Colonic mucosa (tissue), 4 donors: Measurements from ENCODE around the gene GPM6B. TPM values are rescaled to one million over a fixed set of nuclear protein-coding genes. Genes with fewer than 3 reads are reported as not detected.

Source experiments
- DNase-seq: peaks from one replicate; pipeline ENCODE4 v3.0.0-alpha.2; 2020
- H3K27ac ChIP-seq: fragments of 200-600 bp; one replicate; pipeline ENCODE4 v1.8.0; 2021
- H3K27me3 ChIP-seq: fragments of 200-600 bp; one replicate; pipeline ENCODE4 v1.8.0; 2021
- H3K36me3 ChIP-seq: fragments of 200-600 bp; one replicate; pipeline ENCODE4 v1.8.0; 2021
- H3K4me1 ChIP-seq: fragments of 200-600 bp; one replicate; pipeline ENCODE4 v1.8.0; 2021; ENCODE audit warnings: mild to moderate bottlenecking
- H3K4me3 ChIP-seq: fragments of 200-600 bp; one replicate; pipeline ENCODE4 v1.8.0; 2021
- H3K9ac ChIP-seq, 2 donors: one replicate each; pipeline ENCODE4 v1.7.0; 2013; ENCODE audit warnings: control low read depth in 2 of 2, low read depth in 2 of 2, low read length in 2 of 2
- H3K9me3 ChIP-seq: fragments of 200-600 bp; one replicate; pipeline ENCODE4 v1.8.0; 2021
- CTCF ChIP-seq: fragments of 200-600 bp; IDR thresholded peaks from one replicate; pipeline ENCODE4 v1.8.0; 2022; ENCODE audit warnings: antibody characterized with exemption, mild to moderate bottlenecking
- intact Hi-C: fragments of 100-400 bp; cut with DNase I; formaldehyde crosslinking; loops from one replicate; pipeline ENCODE4 v1.14.1; 2022
- total RNA-seq, 2 donors: library from RNA; stranded (reverse); fragmentation: NEBNext Ultra II Directional in 1 of 2; extraction: Animal tissue kit (Norgen Biotek cat#: 25700) in 1 of 2; gene quantifications; one replicate each; pipeline ENCODE4 v1.2.1, GENCODE V29; 2021
- donor health status: healthy.
- donor health status: DM: no; HTN: no; CAD: no.
- donor health status: DM: no; HTN: no; CAD: no.

Gene GPM6B
- total RNA-seq, 2 donors from 2014 or later = 2.7 to 8.6 TPM

- H3K27me3 ChIP-seq = no peaks in the 10 kb centered on the region
- H3K9ac ChIP-seq = no peak overlapping the region
- H3K27ac ChIP-seq = no peak overlapping the region
- no peak for DNase-seq
- H3K4me1 ChIP-seq = no peaks in the 10 kb centered on the region
- no peak overlapping the region for H3K4me3 ChIP-seq
- H3K36me3 ChIP-seq = no peaks in the 10 kb centered on the region
- intact Hi-C loops = no loop called here
- no peak for TF ChIP-seq CTCF
- no peaks in the 10 kb centered on the region for H3K9me3 ChIP-seq
Observed at GRCh38 chrX:13776387-13776786, 40.5 kb downstream of the GPM6B start.

- Histone ChIP-seq H3K9ac (no peak overlapping the region), H3K4me3 (no peak overlapping the region), H3K27ac (no peak overlapping the region), H3K36me3 (no peaks in the 10 kb centered on the region), H3K4me1 (no peaks in the 10 kb centered on the region), H3K27me3 (no peaks in the 10 kb centered on the region), H3K9me3 (no peaks in the 10 kb centered on the region)
- intact Hi-C loops = no loop called here
- no peak for TF ChIP-seq CTCF
- no peak for DNase-seq
Observed at GRCh38 chrX:13775837-13776236, 41.1 kb downstream of the GPM6B start.

GRCh38 chrX:13774696-13775095 is 42.2 kb downstream of the GPM6B start:
- no peak for TF ChIP-seq CTCF
- Histone ChIP-seq H3K9me3 (no peaks in the 10 kb centered on the region), H3K4me3 (no peak overlapping the region), H3K4me1 (no peaks in the 10 kb centered on the region), H3K27ac (no peak overlapping the region), H3K27me3 (no peaks in the 10 kb centered on the region), H3K9ac (no peak overlapping the region), H3K36me3 (no peaks in the 10 kb centered on the region)
- DNase-seq = no peak
- intact Hi-C loops = no loop called here

GRCh38 chrX:13770013-13770535 is 46.8 kb downstream of the GPM6B start:
- H3K4me1 ChIP-seq = no peaks in the 10 kb centered on the region
- H3K36me3 ChIP-seq = peaks cover 5% of the 10 kb centered on the region
- H3K27ac ChIP-seq = no peak overlapping the region
- no peaks in the 10 kb centered on the region for H3K27me3 ChIP-seq
- no peak for TF ChIP-seq CTCF
- H3K9me3 ChIP-seq = no peaks in the 10 kb centered on the region
- no peak for DNase-seq
- intact Hi-C loops = no loop called here
- no peak overlapping the region for H3K9ac ChIP-seq
- H3K4me3 ChIP-seq = no peak overlapping the region

- no peak for TF ChIP-seq CTCF
- H3K9me3 ChIP-seq = no peaks in the 10 kb centered on the region
- H3K9ac ChIP-seq = no peak overlapping the region
- H3K27ac ChIP-seq = no peak overlapping the region
- no peaks in the 10 kb centered on the region for H3K4me1 ChIP-seq
- H3K4me3 ChIP-seq = no peak overlapping the region
- DNase-seq = no peak
- H3K27me3 ChIP-seq = no peaks in the 10 kb centered on the region
- H3K36me3 ChIP-seq = peaks cover 5% of the 10 kb centered on the region
- intact Hi-C loops = no loop called here
Observed at GRCh38 chrX:13768939-13769338, 48.0 kb downstream of the GPM6B start.

- Histone ChIP-seq H3K9ac (no peak overlapping the region), H3K9me3 (no peaks in the 10 kb centered on the region), H3K4me3 (no peak overlapping the region), H3K36me3 (peaks cover 5% of the 10 kb centered on the region), H3K4me1 (no peaks in the 10 kb centered on the region), H3K27ac (no peak overlapping the region), H3K27me3 (no peaks in the 10 kb centered on the region)
- TF ChIP-seq CTCF = no peak
- intact Hi-C loops = no loop called here
- no peak for DNase-seq
Observed at GRCh38 chrX:13764765-13765164, 52.1 kb downstream of the GPM6B start.
